Prostate gland (tissue), 2 donors: ENCODE results near the gene SHC2.

Experiments
- POLR2A ChIP-seq: fragments of 450-650 bp; IDR thresholded peaks from one replicate; pipeline ENCODE4 v1.6.1; 2016; ENCODE audit warnings: antibody characterized with exemption, mild to moderate bottlenecking
- POLR2AphosphoS5 ChIP-seq: sonication (generic); formaldehyde crosslinking; IDR thresholded peaks from one replicate; pipeline ENCODE4 v1.6.1; 2017; ENCODE audit warnings: antibody characterized with exemption
- TF ChIP-seq, protein P1 (sequence below), 4 experiments: fragments of 200-600 bp in 2 of 4; fragments of 450-650 bp in 2 of 4; sonication (generic) in 2 of 4; IDR thresholded peaks; 1 replicate in 3 of 4; 2 replicates in 1 of 4; pipeline ENCODE4 v1.5.1; 2016 to 2019; ENCODE audit warnings: antibody characterized with exemption in 4 of 4, mild to moderate bottlenecking in 2 of 4, moderate library complexity in 2 of 4

DNA sequence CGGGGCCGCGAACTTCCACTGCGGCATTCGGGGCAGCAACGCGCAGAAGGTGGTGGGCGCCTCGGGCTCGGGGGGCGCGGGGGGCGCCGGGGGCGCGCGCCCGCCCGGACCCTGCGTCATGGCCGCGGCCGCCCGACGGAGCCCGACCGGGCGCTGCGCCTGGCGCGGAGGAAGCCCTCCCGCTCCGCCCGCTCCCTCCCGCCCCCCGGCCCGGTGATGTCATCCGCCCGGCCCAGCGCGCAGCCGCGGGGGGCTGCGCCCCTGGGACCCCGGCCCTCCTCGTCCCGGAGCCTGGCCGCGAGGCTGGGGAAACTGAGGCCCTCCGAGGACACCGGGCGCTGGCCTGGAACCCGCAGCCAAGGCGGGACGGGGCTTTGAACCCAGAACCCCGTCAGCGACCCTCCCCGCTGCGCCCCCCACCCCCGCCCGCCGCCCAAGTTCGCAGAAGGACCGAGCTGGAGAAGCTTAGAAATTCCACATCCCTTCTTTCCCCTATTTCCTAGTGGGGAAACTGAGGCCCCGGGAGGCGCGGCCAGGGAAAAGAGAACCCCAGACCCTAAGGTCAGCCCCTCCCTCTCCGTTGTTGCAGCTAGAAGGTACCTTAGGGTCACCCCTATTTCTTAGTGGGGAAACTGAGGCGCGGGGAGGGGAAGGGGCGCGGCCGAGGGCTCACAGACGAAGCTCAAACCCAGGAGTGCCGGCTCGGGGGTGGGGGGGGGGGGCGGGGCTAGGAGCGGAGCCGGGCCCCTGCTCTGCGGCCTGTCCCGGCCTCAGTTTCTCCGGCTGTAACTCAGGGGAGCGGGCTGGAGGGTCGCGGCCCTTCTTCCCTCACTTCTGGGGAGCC, at the start of gene SHC2:
- TF ChIP-seq, protein P1, sequence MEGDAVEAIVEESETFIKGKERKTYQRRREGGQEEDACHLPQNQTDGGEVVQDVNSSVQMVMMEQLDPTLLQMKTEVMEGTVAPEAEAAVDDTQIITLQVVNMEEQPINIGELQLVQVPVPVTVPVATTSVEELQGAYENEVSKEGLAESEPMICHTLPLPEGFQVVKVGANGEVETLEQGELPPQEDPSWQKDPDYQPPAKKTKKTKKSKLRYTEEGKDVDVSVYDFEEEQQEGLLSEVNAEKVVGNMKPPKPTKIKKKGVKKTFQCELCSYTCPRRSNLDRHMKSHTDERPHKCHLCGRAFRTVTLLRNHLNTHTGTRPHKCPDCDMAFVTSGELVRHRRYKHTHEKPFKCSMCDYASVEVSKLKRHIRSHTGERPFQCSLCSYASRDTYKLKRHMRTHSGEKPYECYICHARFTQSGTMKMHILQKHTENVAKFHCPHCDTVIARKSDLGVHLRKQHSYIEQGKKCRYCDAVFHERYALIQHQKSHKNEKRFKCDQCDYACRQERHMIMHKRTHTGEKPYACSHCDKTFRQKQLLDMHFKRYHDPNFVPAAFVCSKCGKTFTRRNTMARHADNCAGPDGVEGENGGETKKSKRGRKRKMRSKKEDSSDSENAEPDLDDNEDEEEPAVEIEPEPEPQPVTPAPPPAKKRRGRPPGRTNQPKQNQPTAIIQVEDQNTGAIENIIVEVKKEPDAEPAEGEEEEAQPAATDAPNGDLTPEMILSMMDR (IDR thresholded peaks at IDR 0.05) = no peak
- TF ChIP-seq POLR2AphosphoS5 (no peak), POLR2A (no peak)
